Femur (tissue), 1 donor: ENCODE data around the gene GNA12.
"Not testable (repeated sequence)": the region's sequence is repeated elsewhere in the genome, so short reads cannot be mapped to it uniquely, and the experiment has no call there.

Experiments
- DNase-seq: peaks from one replicate; pipeline ENCODE4 v3.0.0-alpha.2; 2017

Gene GNA12

GRCh38 chr7:2688409-2689342, 155.4 kb downstream of the GNA12 start:
- DNase-seq: no peak

- no peak for DNase-seq
Observed at GRCh38 chr7:2687881-2688318, 156.2 kb downstream of the GNA12 start, which contains the start of gene AMZ1. Gene AMZ1, plus strand, starts transcription at chr7:2688202. Its CDS starts 12,250 bp downstream, at chr7:2700452.

GRCh38 chr7:2687338-2687869, 156.7 kb downstream of the GNA12 start:
- DNase-seq: no peak

- DNase-seq: no peak
Observed at GRCh38 chr7:2686101-2686500, 158.0 kb downstream of the GNA12 start.

GRCh38 chr7:2684501-2684900, 159.6 kb downstream of the GNA12 start:
- DNase-seq: no peak

GRCh38 chr7:2681929-2682799, 161.9 kb downstream of the GNA12 start:
- DNase-seq: no peak

- DNase-seq: peak; percentile 79
Observed at GRCh38 chr7:2680792-2681490, 163.2 kb downstream of the GNA12 start.

- DNase-seq: no peak
Observed at GRCh38 chr7:2680256-2680655, 163.9 kb downstream of the GNA12 start.

GRCh38 chr7:2679135-2680127, 164.7 kb downstream of the GNA12 start:
- not testable (repeated sequence) for DNase-seq

GRCh38 chr7:2678454-2678853, 165.7 kb downstream of the GNA12 start:
- not testable (repeated sequence) for DNase-seq
